Activated CD8-positive, alpha-beta memory T cell treated with anti-CD3 and anti-CD28 coated beads for 4 hours (primary cell): ENCODE results near the gene FLNA.
"Not testable (repeated sequence)": the region's sequence is repeated elsewhere in the genome, so short reads cannot be mapped to it uniquely, and the experiment has no call there.

Experiments
- DNase-seq, 2 donors: peaks; one replicate each; pipeline ENCODE4 v3.0.0-alpha.2; 2020; ENCODE audit warnings: low read depth in 2 of 2

The FLNA gene

DNA sequence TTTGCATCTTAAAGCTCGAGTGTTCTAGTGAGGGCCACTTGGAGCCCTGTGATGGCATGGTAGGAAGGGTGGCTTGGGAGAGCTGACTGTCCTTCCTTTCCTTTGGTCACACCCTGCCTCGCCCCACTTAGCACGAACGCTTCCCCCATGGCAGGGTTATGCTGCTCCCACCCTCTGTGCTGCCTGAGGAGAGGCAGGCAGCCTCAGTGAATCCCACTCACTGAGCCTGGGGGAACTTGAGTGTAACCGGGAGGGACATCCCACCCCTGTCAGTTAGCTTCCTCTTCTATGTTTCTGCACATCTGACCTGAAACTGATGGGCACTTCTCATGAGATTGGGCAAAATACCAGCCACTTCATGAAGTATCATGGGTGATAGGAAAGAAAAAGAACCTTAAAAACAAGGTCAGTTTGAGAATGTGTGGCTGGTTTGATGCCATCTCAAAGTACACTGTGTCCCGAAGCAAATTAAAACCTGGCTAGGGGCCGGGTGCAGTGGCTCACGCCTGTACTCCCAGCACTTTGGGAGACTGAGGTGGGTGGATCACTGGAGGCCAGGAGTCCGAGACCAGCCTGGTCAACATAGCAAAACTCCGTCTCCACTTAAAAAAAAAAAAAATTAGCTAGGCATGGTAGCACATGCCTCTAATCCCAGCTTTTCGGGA lies 68.8 kb downstream of the FLNA start:
- DNase-seq = no peak

DNA sequence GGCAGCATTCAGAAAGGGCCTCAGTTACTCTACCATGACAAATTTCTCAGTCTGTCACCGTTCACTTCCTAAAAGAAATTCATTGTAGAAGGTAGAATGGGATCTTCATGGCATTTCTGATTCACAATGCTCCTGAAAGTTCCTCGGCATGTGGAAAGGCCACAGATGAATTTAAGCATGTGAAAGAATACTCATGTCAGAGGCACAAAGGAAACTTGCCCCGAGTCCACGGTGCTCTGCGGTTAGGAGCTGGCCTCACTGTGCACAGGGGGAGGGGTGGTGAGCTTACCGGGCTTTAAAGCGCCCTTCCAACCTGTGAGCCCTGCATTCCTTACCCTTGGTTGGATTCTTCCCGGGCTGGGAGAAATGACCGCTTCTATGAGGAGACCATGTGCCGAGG lies 69.6 kb downstream of the FLNA start:
- no peak for DNase-seq

DNA sequence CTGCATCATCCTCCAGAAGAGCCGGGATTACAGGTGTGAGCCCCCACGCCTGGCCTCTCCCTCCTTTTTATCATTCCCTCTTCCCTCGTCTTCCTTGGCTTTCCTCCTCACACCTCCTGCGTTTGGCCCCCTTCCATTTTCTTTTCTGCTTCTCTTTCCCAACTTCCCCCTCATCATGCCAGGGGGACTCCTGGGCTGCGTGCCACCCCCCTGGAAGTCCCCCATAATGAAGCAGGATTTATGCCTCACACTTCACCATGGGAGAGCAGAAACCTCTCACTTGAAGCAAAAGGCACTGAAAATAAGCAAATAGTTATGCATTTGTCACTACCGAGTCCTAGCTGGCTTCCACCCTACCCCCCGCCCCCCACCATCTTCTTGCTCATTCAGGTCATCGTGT lies 71.0 kb downstream of the FLNA start:
- DNase-seq = no peak

DNA sequence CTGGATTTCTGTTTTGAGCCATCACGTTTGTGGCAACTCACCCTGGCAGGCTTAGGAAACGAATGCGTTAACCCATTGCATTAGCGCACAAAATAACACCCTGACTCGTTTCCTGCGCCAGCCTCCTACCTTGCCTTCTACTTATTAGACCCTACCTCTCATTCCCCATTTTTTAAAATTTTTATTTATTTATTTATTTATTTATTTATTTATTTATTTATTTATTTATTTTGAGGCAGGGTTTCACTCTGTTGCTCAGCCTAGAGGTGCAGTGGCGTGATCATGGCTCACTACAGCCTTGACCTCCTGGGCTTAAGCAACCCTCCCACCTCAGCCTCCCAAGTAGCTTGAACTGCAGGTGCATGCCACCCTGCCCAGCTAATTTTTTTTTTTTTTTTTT lies 71.4 kb downstream of the FLNA start:
- not testable (repeated sequence) for DNase-seq

DNA sequence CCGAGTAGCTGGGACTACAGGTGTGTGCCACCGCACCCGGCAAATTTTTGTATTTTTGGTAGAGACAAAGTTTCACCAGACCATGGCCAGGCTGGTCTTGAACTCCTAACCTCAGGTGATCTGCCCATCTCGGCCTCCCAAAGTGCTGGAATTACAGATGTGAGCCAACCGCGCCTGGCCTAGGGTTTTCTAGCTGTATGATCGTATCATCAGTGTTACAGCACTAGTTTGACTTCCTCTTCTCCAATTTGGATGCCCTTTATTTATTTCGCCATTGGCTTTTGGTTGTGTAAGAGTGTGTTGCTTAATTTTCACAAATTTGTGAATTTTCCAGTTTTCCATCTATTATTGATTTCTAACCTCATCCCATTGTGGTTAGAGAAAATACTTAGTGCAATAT lies 73.6 kb downstream of the FLNA start:
- no peak for DNase-seq
